ENCODE results near the gene TMEM37. TPM values are rescaled to one million over a fixed set of nuclear protein-coding genes. Genes with fewer than 3 reads are reported as not detected.
"Not testable (repeated sequence)": the region's sequence is repeated elsewhere in the genome, so short reads cannot be mapped to it uniquely, and the experiment has no call there.

Gene TMEM37
- 10 to 100 TPM in 1 of 2 donors, 1 to 10 TPM in 1; 6.1 to 16.4 TPM for total RNA-seq
- long read RNA-seq, partial matches to known transcripts = 0 of 1 reads
- long read RNA-seq, other reads (novel, unspliced or antisense) = 0 of 1 reads

DNA sequence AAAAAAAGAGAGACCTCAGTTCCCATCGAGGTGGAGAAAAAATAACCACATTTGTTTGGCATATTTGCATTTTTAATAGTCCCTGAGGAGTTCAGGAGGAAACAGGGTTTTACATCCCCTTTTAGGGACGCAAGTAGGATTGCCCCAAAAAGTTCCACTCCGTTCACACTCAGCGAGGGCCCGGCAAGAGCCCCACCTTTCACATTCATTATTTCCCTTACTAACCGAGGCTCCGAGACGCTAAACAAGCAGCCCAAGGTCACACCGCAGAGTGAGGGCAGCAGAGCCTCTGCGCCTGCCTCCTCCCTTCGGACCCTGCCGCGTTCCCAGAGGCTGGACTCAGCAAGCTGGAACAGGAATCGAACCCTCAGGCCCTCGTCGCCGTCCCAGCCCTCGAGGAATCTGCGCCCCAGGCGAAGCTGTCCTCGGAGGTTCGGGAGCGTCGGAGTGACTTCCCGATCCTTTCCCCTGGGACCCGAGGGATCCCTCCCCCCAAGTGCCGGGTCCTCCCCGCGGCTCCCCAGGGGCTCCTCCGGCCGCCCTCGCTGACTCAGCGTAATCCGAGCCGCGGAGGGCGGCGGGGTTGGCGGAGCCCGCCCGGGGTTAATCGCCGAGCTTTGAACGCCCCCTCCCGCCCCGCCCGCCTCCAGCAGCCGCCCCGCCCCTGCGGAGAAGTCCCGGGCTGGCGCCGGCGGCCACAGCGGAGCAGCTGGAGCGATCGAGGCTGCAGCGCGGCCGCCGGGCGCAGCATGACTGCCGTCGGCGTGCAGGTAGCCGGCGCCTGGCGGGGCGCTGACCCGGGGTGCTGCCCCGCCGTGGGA, at the start of gene TMEM37:
TSS of gene TMEM37 (plus strand) at position 700 of the 821 bp plus-strand sequence. CDS start at position 750, 50 bp downstream.
- DNase-seq (peak; percentile 76), ATAC-seq (peak; percentile 91 to 92)

DNA sequence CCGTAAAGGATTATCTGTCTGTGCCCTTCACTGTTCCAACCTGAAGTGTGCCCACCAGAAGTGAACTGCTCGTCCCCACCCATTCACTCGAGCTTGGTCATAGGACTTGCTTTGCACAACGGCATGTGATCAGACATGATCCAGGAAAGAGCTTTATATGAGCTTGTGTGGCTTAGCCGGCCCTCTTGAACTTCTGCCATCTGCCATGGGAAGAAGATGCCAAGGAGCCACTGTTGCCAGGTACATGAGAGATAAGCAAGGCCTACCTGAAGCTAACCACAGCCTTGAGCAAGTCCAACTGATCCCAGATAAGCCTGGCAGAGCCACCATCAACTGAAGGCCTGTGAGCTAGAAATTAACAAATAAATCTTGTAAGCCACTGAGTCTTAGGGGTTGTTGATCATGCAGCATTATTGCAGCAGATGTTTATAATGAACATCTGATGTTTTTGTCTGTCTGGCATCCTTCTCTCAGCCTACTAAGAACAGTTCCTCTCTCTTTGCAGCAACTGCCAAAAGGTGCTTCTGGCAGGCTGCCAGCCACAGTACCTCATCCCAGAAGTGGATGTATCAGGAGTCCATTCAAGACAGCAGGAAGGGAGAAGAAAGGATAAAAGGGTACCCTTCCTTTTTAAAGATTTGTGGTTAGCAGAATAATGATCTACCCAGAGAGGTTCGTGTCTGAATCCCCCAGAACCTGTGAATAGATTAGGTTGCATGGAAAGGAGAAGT, 48.1 kb upstream of the TMEM37 start:
- ATAC-seq (no peak), DNase-seq (no peak)
- intact Hi-C loops (cut with DNase I) = no loop called here

More for the DNA sequence above, at the start of gene TMEM37:
- intact Hi-C loops (cut with DNase I) = no loop called here

- intact Hi-C loops (cut with DNase I) = no loop called here
- no peak for DNase-seq
- no peak for ATAC-seq
These were observed 46.7 kb upstream of the TMEM37 start for GRCh38 chr2:119384971-119385370.

DNA sequence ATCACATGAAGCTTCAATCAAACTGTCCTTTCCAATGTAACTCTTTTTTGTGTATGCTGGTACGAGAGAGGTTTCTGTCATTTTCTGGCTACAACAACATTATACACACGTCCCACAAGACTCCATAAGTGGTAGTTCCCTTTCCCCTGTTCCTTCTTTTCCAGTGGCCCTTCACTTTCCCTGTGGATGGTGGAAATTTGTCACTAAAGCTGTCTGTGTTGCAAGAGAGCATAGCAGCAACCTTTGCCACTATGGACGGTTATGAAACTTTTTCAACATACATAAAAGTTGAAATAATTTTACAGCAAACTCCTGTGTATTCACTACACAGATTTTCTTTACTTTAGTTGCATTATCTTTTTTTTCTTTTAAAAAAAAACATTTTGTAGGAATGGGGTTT, 46.2 kb upstream of the TMEM37 start:
- DNase-seq = no peak
- ATAC-seq = no peak
- intact Hi-C loops (cut with DNase I) = no loop called here

GRCh38 chr2:119387381-119388129, 44.1 kb upstream of the TMEM37 start:
- ATAC-seq = peak; percentile 86
- intact Hi-C loops (cut with DNase I) = no loop called here
- peak; percentile 78 for DNase-seq

GRCh38 chr2:119389615-119390306, 41.9 kb upstream of the TMEM37 start:
- DNase-seq (peak; percentile 70), ATAC-seq (peak; percentile 58 to 62)
- intact Hi-C loops (cut with DNase I) = no loop called here

- no peak for ATAC-seq
- intact Hi-C loops (cut with DNase I) = no loop called here
These were observed 37.5 kb upstream of the TMEM37 start for GRCh38 chr2:119393971-119394748.

DNA sequence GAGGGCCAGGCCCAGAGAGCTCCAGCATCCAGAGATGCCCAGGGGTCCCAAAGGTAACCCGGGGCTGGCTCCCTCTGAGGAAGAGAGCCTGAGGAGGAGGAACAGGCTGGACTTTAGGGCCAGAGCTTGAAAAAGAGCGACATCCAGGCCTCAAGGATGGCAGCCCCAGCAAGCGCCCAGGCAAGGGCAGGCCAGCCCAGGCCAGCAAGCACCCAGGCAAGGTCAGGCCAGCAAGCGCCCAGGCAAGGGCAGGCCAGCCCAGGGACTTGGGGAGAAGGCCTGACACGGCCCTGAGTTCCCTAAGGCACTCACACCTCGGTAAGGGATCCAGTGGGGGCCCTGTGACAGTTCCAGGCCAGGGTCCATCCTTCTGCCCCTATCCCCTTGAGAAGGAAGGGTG, 34.5 kb upstream of the TMEM37 start:
- DNase-seq (no peak), ATAC-seq (no peak)
- intact Hi-C loops (cut with DNase I) = loop anchor here in 1 of 2 donors (5.0 kb wide), 1 partner anchor 85 kb away; no protein-coding TSS in a partner anchor

More at GRCh38 chr2:119393971-119394748, 37.5 kb upstream of the TMEM37 start:
- no peak for DNase-seq

DNA sequence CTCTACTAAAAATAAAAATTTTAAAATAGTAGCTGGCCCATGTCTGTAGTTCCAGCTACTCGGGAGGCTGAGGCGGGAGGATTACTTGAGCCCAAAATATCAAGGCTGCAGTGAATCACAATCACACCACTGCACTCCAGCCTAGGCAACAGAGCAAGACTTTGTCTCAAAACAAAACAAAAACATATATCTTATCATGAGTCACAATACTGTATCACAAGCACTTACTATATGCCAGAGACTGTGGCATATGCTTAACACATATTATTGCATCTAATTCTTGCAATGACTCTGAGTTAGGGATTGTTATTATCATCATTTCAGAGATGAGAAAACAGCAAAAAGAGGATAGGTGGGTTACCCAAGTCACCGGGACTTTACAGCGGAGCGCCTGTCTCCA, 29.5 kb upstream of the TMEM37 start:
- DNase-seq = no peak
- ATAC-seq = no peak
- intact Hi-C loops (cut with DNase I) = no loop called here

GRCh38 chr2:119402645-119403560, 28.8 kb upstream of the TMEM37 start:
- intact Hi-C loops (cut with DNase I) = no loop called here
- peak; percentile 69 to 84 for ATAC-seq
- DNase-seq = no peak

GRCh38 chr2:119403618-119404017, 28.0 kb upstream of the TMEM37 start:
- intact Hi-C loops (cut with DNase I); ATAC-seq; DNase-seq: not testable (repeated sequence)

DNA sequence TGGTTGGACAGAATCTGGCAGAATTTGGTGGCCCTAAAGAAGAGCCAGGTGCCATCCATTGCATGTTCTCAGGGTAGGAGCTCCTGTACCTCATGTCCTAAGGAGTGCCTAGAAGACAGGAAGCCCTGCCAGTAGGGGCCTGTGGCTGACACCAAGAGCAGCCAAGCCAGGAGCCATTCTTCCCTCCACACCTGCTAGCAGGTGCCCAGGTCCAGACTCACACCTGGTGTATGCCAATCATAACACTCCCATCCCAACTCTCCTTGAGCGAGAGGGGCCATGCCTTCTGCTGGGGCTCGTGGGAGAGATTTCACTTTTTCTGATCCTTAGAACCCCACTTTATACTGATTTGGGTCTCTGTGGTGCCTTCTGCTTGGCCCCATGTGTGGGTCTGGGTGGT, 26.5 kb upstream of the TMEM37 start:
- DNase-seq (no peak), ATAC-seq (no peak)
- intact Hi-C loops (cut with DNase I) = loop anchor here (5.0 kb wide), 3 partner anchors 72 to 257 kb away; no protein-coding TSS in a partner anchor

DNA sequence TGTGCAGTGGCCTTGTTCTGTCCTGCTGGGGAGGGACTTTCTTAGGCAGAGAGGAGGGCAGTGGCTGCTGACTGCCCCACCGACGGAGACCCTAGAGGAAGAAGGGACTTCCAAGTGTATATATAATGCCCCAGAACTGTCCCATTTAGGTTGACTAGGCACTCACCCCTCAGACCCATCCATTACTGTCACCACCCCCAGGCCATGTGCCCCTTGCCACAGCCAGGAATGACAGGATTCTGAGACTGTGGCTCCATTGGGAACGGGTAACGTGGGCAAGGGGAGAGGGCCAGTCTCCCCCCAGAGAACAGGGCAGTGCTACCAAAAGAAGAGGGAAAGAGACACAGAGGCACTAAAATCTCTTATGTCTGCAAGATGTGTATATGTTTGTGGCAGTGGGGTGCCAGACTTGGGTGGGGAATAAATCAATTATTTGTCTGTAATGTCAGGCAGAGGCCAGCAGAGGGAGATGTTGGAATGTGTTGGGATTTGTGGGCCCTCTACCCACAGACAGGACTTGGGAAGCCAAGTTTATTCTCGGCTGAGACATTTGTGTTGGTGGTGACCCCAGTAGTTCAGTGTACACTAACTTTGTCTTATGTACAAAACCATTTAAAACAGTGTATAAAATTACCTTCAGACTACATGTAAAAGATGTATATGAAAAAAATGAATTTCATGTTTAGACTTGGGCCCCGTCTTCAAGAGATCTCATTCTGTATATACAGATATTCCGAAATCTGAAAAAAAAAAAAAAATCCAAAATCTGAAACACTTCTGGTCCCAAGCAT, 24.0 kb upstream of the TMEM37 start:
- ATAC-seq = peak; percentile 79 to 81
- DNase-seq = no peak
- intact Hi-C loops (cut with DNase I) = loop anchor here (1.0 to 5.0 kb wide), 4 partner anchors 69 to 255 kb away; no protein-coding TSS in a partner anchor

DNA sequence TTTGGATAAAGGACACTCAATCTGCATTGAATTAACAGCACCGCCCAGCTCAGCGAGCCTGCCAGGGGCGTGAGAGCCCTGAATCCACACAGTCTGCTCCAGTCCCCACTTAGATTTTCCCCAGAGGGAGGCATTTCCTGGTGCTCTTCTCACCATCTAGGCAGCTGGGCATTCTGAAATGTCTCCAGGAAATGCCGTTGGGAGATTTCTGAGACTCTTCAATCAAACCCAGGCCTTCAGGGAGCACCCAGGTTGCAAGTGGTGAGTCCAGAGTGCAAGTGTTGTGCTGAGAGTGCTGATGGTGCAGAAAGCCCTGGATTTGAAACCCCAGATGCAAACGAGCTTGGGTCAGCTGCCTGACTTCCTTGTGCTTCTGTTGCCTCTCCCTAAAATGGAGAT, 23.4 kb upstream of the TMEM37 start:
- intact Hi-C loops (cut with DNase I) = loop anchor here (5.0 kb wide), 3 partner anchors 69 to 254 kb away; no protein-coding TSS in a partner anchor
- ATAC-seq = peak; percentile 30 to 46
- DNase-seq = no peak

DNA sequence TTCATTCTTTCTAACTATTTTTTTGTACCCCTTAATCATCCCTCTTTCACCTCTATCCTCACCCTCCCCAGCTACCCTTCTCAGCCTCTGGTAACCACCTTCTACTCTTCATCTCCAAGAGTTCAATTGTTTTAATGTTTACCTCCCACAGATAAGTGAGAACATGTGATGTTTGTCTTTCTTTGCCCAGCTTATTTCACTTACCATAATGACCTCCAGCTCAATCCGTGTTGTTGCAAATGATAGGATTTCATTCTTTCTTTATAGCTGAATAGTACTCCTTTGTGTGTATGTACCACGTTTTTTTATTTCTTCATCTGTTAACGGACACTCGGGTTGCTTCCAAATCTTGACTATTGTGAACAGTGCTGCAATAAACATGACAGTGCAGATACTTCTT, 22.1 kb upstream of the TMEM37 start:
- no peak for ATAC-seq
- intact Hi-C loops (cut with DNase I) = loop anchor here (5.0 kb wide), 3 partner anchors 68 to 253 kb away; no protein-coding TSS in a partner anchor
- DNase-seq = no peak

GRCh38 chr2:119414894-119415293, 16.8 kb upstream of the TMEM37 start:
- DNase-seq = no peak
- no peak for ATAC-seq
- intact Hi-C loops (cut with DNase I) = no loop called here

All from left cardiac atrium (tissue), 4 donors.